MCF 10A (cell line): Measurements from ENCODE around the gene FOLR3. TPM values are rescaled to one million over a fixed set of nuclear protein-coding genes. Genes with fewer than 3 reads are reported as not detected.

Experiments
- BruUV-seq: library from RNA; stranded (reverse); fragments of 400-500 nt; replicated peaks from 2 replicates; lab custom pipeline; 2021; lab: Mats Ljungman, UMichigan
- CTCF ChIA-PET: fragments of 300-600 bp; sonication (Branson Sonifier 250); formaldehyde crosslinking; extraction: SDS; loops from one replicate; lab custom pipeline; 2021; ENCODE audit warnings: antibody characterized with exemption, inconsistent platforms; lab: Yijun Ruan, JAX
- POLR2A ChIA-PET: fragments of 300-600, 350-650 bp; sonication (Branson Sonifier 250); formaldehyde crosslinking; extraction: SDS; loops from one replicate; lab custom pipeline; 2020; ENCODE audit warnings: antibody characterized with exemption, inconsistent platforms; lab: Yijun Ruan, JAX
- DNase-seq: peaks from one replicate; pipeline ENCODE4 v3.0.0-alpha.2; 2018; ENCODE audit not compliant: unreplicated experiment
- H3K27ac Mint-ChIP-seq: one replicate; pipeline ENCODE4 v1.8.0; 2022; ENCODE audit warnings: mild to moderate bottlenecking, low read depth, mixed read lengths; ENCODE audit not compliant: unreplicated experiment
- H3K27me3 Mint-ChIP-seq: one replicate; pipeline ENCODE4 v1.8.0; 2022; ENCODE audit warnings: mixed read lengths; ENCODE audit not compliant: insufficient read depth, unreplicated experiment
- H3K36me3 Mint-ChIP-seq: one replicate; pipeline ENCODE4 v1.8.0; 2022; ENCODE audit warnings: mild to moderate bottlenecking, moderate library complexity, mixed read lengths; ENCODE audit not compliant: insufficient read depth, unreplicated experiment
- H3K4me1 Mint-ChIP-seq: one replicate; pipeline ENCODE4 v1.8.0; 2022; ENCODE audit warnings: mixed read lengths; ENCODE audit not compliant: insufficient read depth, unreplicated experiment
- H3K4me3 Mint-ChIP-seq: one replicate; pipeline ENCODE4 v1.8.0; 2022; ENCODE audit warnings: mild to moderate bottlenecking, moderate library complexity, mixed read lengths; ENCODE audit not compliant: unreplicated experiment
- H3K9me3 Mint-ChIP-seq: one replicate; pipeline ENCODE4 v1.8.0; 2022; ENCODE audit warnings: mixed read lengths; ENCODE audit not compliant: unreplicated experiment
- CTCF ChIP-seq: fragments of 200-600 bp; IDR thresholded peaks from one replicate; pipeline ENCODE4 v1.8.0; 2022; ENCODE audit warnings: antibody characterized with exemption, mild to moderate bottlenecking; ENCODE audit not compliant: unreplicated experiment
- intact Hi-C: fragments of 100-400 bp; cut with micrococcal nuclease; formaldehyde crosslinking; loops from 2 replicates; pipeline ENCODE4 v1.14.1; 2022
- total RNA-seq: library from RNA; stranded (reverse); gene quantifications from 2 replicates; pipeline ENCODE4 v1.2.3, GENCODE V29; 2022

The FOLR3 gene
- total RNA-seq, 1 experiment from 2014 or later: 2.0 TPM

GRCh38 chr11:72122607-72123006, 12.9 kb upstream of the FOLR3 start:
- POLR2A ChIA-PET: interaction anchor here (1.1 to 2.3 kb wide), 4 partner anchors 10 to 22 kb away, joined by 3 to 6 read pairs (median 5); partner anchors contain the start of gene ANAPC15
- H3K9me3 Mint-ChIP-seq: no peaks in the 10 kb centered on the region
- no peak for TF ChIP-seq CTCF
- no peaks in the 10 kb centered on the region for H3K27me3 Mint-ChIP-seq
- H3K4me3 Mint-ChIP-seq: no peak overlapping the region
- H3K4me1 Mint-ChIP-seq: no peaks in the 10 kb centered on the region
- no TSS peak for BruUV-seq
- peaks cover 7% of the 10 kb centered on the region for H3K36me3 Mint-ChIP-seq
- H3K27ac Mint-ChIP-seq: no peak overlapping the region
- intact Hi-C loops: no loop called here
- CTCF ChIA-PET: no interaction called here
- DNase-seq: no peak

GRCh38 chr11:72123117-72123653, 12.3 kb upstream of the FOLR3 start:
- Mint-ChIP-seq H3K4me3 (no peak overlapping the region), H3K27ac (no peak overlapping the region), H3K27me3 (no peaks in the 10 kb centered on the region), H3K9me3 (no peaks in the 10 kb centered on the region), H3K36me3 (peaks cover 7% of the 10 kb centered on the region), H3K4me1 (no peaks in the 10 kb centered on the region)
- intact Hi-C loops: no loop called here
- no peak for TF ChIP-seq CTCF
- CTCF ChIA-PET: interaction anchor here (0.6 to 1.0 kb wide), 2 partner anchors 16 to 58 kb away, joined by 3 to 4 read pairs; no protein-coding TSS in a partner anchor
- DNase-seq: no peak
- no TSS peak for BruUV-seq
- POLR2A ChIA-PET: interaction anchor here (0.9 to 1.4 kb wide), 4 partner anchors 10 to 22 kb away, joined by 3 to 6 read pairs (median 4); partner anchors contain the start of gene ANAPC15

- ChIA-PET POLR2A (interaction anchor here (1.2 to 1.4 kb wide), 2 partner anchors 11 to 21 kb away, joined by 3 to 6 read pairs; partner anchors contain the start of gene ANAPC15), CTCF (interaction anchor here (1.0 kb wide), 1 partner anchor 57 kb away, joined by 3 read pairs; no protein-coding TSS in a partner anchor)
- no peak for DNase-seq
- Mint-ChIP-seq H3K27me3 (no peaks in the 10 kb centered on the region), H3K4me1 (no peaks in the 10 kb centered on the region), H3K4me3 (no peak overlapping the region), H3K9me3 (no peaks in the 10 kb centered on the region), H3K27ac (no peak overlapping the region), H3K36me3 (peaks cover 1% of the 10 kb centered on the region)
- intact Hi-C loops: no loop called here
- no peak for TF ChIP-seq CTCF
- BruUV-seq: no TSS peak
Measured at GRCh38 chr11:72124046-72124445, 11.5 kb upstream of the FOLR3 start.

GRCh38 chr11:72125956-72126355, 9.6 kb upstream of the FOLR3 start:
- Mint-ChIP-seq H3K4me1 (no peaks in the 10 kb centered on the region), H3K4me3 (no peak overlapping the region), H3K27ac (no peak overlapping the region), H3K27me3 (no peaks in the 10 kb centered on the region), H3K36me3 (no peaks in the 10 kb centered on the region), H3K9me3 (no peaks in the 10 kb centered on the region)
- no TSS peak for BruUV-seq
- intact Hi-C loops: no loop called here
- no peak for TF ChIP-seq CTCF
- ChIA-PET CTCF (interaction anchor here (1.1 to 1.7 kb wide), 3 partner anchors 11 to 57 kb away, joined by 3 to 5 read pairs (median 4); no protein-coding TSS in a partner anchor), POLR2A (interaction anchor here (1.1 to 1.3 kb wide), 2 partner anchors 12 to 15 kb away, joined by 4 read pairs; no protein-coding TSS in a partner anchor)
- no peak for DNase-seq
